Inflammatory macrophage (primary cell): Measurements from ENCODE around the gene GNG2.

Experiments used
- DNase-seq, 2 donors: peaks; one replicate each; pipeline ENCODE4 v3.0.0-alpha.2; 2020 to 2022

The GNG2 gene

GRCh38 chr14:51895375-51895774 is 35.0 kb downstream of the GNG2 start:
- no peak for DNase-seq

- DNase-seq = no peak
Measured at GRCh38 chr14:51897791-51898355, 37.5 kb downstream of the GNG2 start.

- DNase-seq = no peak
Measured at GRCh38 chr14:51901475-51902024, 41.1 kb downstream of the GNG2 start.

GRCh38 chr14:51905656-51906121 is 45.3 kb downstream of the GNG2 start:
- peak; percentile 30 to 53 for DNase-seq

GRCh38 chr14:51908086-51908485 is 47.7 kb downstream of the GNG2 start:
- DNase-seq = no peak

- no peak for DNase-seq
Measured at GRCh38 chr14:51912112-51912786, 51.8 kb downstream of the GNG2 start.

- no peak for DNase-seq
Measured at GRCh38 chr14:51914310-51914709, 53.9 kb downstream of the GNG2 start.

GRCh38 chr14:51917193-51917592 is 56.8 kb downstream of the GNG2 start:
- DNase-seq = no peak

- no peak for DNase-seq
Measured at GRCh38 chr14:51921026-51921425, 60.6 kb downstream of the GNG2 start.

- DNase-seq = no peak
Measured at GRCh38 chr14:51922624-51923023, 62.2 kb downstream of the GNG2 start.

GRCh38 chr14:51924600-51924999 is 64.2 kb downstream of the GNG2 start:
- no peak for DNase-seq

- no peak for DNase-seq
Measured at GRCh38 chr14:51925980-51926379, 65.6 kb downstream of the GNG2 start.

GRCh38 chr14:51926449-51926848 is 66.0 kb downstream of the GNG2 start:
- no peak for DNase-seq

GRCh38 chr14:51928568-51928967 is 68.2 kb downstream of the GNG2 start:
- no peak for DNase-seq

- DNase-seq = no peak
Measured at GRCh38 chr14:51929166-51929565, 68.8 kb downstream of the GNG2 start.

- DNase-seq = no peak
Measured at GRCh38 chr14:51929910-51930682, 69.7 kb downstream of the GNG2 start.

- DNase-seq = no peak
Measured at GRCh38 chr14:51931308-51931707, 70.9 kb downstream of the GNG2 start.

GRCh38 chr14:51933191-51933590 is 72.8 kb downstream of the GNG2 start:
- no peak for DNase-seq

- DNase-seq = no peak
Measured at GRCh38 chr14:51938137-51938536, 77.7 kb downstream of the GNG2 start.

GRCh38 chr14:51938821-51939220 is 78.4 kb downstream of the GNG2 start:
- DNase-seq = no peak

GRCh38 chr14:51939226-51939625 is 78.8 kb downstream of the GNG2 start:
- DNase-seq = no peak

- no peak for DNase-seq
Measured at GRCh38 chr14:51939755-51940301, 79.4 kb downstream of the GNG2 start.

GRCh38 chr14:51942971-51943370 is 82.6 kb downstream of the GNG2 start:
- no peak for DNase-seq
